HL-60 (cell line): Measurements from ENCODE around the gene AGAP1.

ENCODE experiments used
- CTCF ChIP-seq: IDR thresholded peaks from one replicate; pipeline ENCODE4 v1.5.1; 2011; ENCODE audit warnings: low read length, control low read depth, inconsistent platforms; ENCODE audit not compliant: insufficient read depth
- GABPA ChIP-seq: IDR thresholded peaks from 2 replicates; pipeline ENCODE4 v1.6.1; 2012; ENCODE audit warnings: low read depth
- REST ChIP-seq: IDR thresholded peaks from 2 replicates; pipeline ENCODE4 v1.6.1; 2012; ENCODE audit warnings: low read depth; ENCODE audit not compliant: insufficient replicate concordance

GRCh38 chr2:235575431-235575830 is 81.6 kb downstream of the AGAP1 start:
- TF ChIP-seq REST (no peak), CTCF (no peak), GABPA (no peak)
